ENCODE results near the gene MATCAP1. TPM values are rescaled to one million over a fixed set of nuclear protein-coding genes. Genes with fewer than 3 reads are reported as not detected.

MATCAP1 gene
- total and polyA plus RNA-seq, 2 of the 13 experiments (the other 11 are each of a cell fraction or from before 2014, with no cell fraction given): 11.2 to 24.5 TPM

GRCh38 chr16:67184995-67185650, 1.4 kb upstream of the MATCAP1 start (continued):
- TF ChIP-seq, protein P1, sequence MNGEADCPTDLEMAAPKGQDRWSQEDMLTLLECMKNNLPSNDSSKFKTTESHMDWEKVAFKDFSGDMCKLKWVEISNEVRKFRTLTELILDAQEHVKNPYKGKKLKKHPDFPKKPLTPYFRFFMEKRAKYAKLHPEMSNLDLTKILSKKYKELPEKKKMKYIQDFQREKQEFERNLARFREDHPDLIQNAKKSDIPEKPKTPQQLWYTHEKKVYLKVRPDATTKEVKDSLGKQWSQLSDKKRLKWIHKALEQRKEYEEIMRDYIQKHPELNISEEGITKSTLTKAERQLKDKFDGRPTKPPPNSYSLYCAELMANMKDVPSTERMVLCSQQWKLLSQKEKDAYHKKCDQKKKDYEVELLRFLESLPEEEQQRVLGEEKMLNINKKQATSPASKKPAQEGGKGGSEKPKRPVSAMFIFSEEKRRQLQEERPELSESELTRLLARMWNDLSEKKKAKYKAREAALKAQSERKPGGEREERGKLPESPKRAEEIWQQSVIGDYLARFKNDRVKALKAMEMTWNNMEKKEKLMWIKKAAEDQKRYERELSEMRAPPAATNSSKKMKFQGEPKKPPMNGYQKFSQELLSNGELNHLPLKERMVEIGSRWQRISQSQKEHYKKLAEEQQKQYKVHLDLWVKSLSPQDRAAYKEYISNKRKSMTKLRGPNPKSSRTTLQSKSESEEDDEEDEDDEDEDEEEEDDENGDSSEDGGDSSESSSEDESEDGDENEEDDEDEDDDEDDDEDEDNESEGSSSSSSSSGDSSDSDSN (CRISPR knock-in tag; IDR thresholded peaks at IDR 0.05): peak; percentile 76
- no peak for TF ChIP-seq GTF2F1 (IDR thresholded peaks at IDR 0.05; ENCODE audit: low read length)
- no peak for TF ChIP-seq SOX6 (IDR thresholded peaks at IDR 0.05)
- peak; percentile 75 for TF ChIP-seq SOX6 (CRISPR knock-in tag; IDR thresholded peaks at IDR 0.05)
- TF ChIP-seq THRA (CRISPR knock-in tag; IDR thresholded peaks at IDR 0.05; ENCODE audit: borderline replicate concordance): peak; percentile 92
- TF ChIP-seq ZNF33B (CRISPR knock-in tag; IDR thresholded peaks at IDR 0.05): peak; percentile 75; the same call in 1 of the 2 replicates
- no peak for TF ChIP-seq MLLT10 (CRISPR knock-in tag; IDR thresholded peaks at IDR 0.05)
- TF ChIP-seq ZNF773 (CRISPR knock-in tag; IDR thresholded peaks at IDR 0.05; ENCODE audit: borderline replicate concordance): 0 out of 2 replicates have a peak, but pooled peaks have one; percentile 28
- TF ChIP-seq ZNF10 (CRISPR knock-in tag; IDR thresholded peaks at IDR 0.05; ENCODE audit: borderline replicate concordance, low read depth): no peak
- TF ChIP-seq, protein P2, sequence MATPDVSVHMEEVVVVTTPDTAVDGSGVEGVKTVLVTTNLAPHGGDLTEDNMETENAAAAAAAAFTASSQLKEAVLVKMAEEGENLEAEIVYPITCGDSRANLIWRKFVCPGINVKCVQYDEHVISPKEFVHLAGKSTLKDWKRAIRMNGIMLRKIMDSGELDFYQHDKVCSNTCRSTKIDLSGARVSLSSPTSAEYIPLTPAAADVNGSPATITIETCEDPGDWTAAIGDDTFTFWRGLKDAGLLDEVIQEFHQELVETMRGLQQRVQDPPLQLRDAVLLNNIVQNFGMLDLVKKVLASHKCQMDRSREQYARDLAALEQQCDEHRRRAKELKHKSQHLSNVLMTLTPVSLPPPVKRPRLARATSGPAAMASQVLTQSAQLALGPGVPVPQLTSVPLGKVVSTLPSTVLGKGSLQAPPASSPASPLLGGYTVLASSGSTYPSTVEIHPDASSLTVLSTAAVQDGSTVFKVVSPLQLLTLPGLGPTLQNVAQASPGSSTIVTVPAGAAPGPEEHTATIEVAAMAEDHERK (CRISPR knock-in tag; IDR thresholded peaks at IDR 0.05; ENCODE audit: low read depth): no peak
- peak; percentile 84 for TF ChIP-seq HOXA9 (CRISPR knock-in tag; IDR thresholded peaks at IDR 0.05; ENCODE audit: borderline replicate concordance)
- TF ChIP-seq ZNF232 (CRISPR knock-in tag; IDR thresholded peaks at IDR 0.05; ENCODE audit: borderline replicate concordance): peak; percentile 92
- TF ChIP-seq TSC22D2 (CRISPR knock-in tag; IDR thresholded peaks at IDR 0.05; ENCODE audit: borderline replicate concordance): peak; percentile 96
- TF ChIP-seq ETV6 (CRISPR knock-in tag; conservative IDR thresholded peaks at IDR 0.05): peak; percentile 98
- 0 out of 2 replicates have a peak, but pooled peaks have one; percentile 47 for TF ChIP-seq IRF1 (CRISPR knock-in tag; IDR thresholded peaks at IDR 0.05; ENCODE audit: low read depth)
- TF ChIP-seq ZNF766 (CRISPR knock-in tag; IDR thresholded peaks at IDR 0.05; ENCODE audit: borderline replicate concordance): peak; percentile 90; the same call in 1 of the 2 replicates
- TF ChIP-seq ZMYM4 (CRISPR knock-in tag; IDR thresholded peaks at IDR 0.05): peak; percentile 79
- TF ChIP-seq ZNF329 (CRISPR knock-in tag; IDR thresholded peaks at IDR 0.05; ENCODE audit: low read depth): peak; percentile 89
- TF ChIP-seq ZNF124 (CRISPR knock-in tag; IDR thresholded peaks at IDR 0.05): peak; percentile 84
- no peak for TF ChIP-seq HMGA1 (CRISPR knock-in tag; conservative IDR thresholded peaks at IDR 0.05)
- TF ChIP-seq, protein P3, sequence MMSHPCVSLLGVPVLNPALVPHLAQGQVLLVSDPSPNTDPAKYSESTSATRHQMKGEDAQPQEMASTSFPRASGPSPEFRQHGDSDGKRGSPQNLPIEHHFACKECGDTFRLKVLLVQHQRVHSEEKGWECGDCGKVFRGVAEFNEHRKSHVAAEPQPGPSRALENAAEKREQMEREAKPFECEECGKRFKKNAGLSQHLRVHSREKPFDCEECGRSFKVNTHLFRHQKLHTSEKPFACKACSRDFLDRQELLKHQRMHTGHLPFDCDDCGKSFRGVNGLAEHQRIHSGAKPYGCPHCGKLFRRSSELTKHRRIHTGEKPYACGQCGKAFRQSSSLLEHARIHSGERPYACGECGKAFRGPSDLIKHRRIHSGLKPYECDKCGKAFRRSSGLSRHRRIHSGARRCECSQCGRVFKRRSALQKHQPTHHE (CRISPR knock-in tag; IDR thresholded peaks at IDR 0.05; ENCODE audit: borderline replicate concordance): peak; percentile 78; the same call in 1 of the 2 replicates
- TF ChIP-seq ZNF605 (CRISPR knock-in tag; IDR thresholded peaks at IDR 0.05): peak; percentile 81; the same call in 1 of the 2 replicates
- TF ChIP-seq ZNF672 (CRISPR knock-in tag; IDR thresholded peaks at IDR 0.05): no peak
- TF ChIP-seq FOXA3 (CRISPR knock-in tag; IDR thresholded peaks at IDR 0.05): peak; percentile 59

Data from HepG2 (cell line).